RPMI8226 (cell line): Measurements from ENCODE around the gene OR8H2.
"Not testable (repeated sequence)": the region's sequence is repeated elsewhere in the genome, so short reads cannot be mapped to it uniquely, and the experiment has no call there.

ENCODE experiments used
- DNase-seq: peaks from one replicate; pipeline ENCODE4 v3.0.0-alpha.2; 2015

Gene OR8H2, protein sequence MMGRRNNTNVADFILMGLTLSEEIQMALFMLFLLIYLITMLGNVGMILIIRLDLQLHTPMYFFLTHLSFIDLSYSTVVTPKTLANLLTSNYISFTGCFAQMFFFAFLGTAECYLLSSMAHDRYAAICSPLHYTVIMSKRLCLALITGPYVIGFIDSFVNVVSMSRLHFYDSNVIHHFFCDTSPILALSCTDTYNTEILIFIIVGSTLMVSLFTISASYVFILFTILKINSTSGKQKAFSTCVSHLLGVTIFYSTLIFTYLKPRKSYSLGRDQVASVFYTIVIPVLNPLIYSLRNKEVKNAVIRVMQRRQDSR

DNA sequence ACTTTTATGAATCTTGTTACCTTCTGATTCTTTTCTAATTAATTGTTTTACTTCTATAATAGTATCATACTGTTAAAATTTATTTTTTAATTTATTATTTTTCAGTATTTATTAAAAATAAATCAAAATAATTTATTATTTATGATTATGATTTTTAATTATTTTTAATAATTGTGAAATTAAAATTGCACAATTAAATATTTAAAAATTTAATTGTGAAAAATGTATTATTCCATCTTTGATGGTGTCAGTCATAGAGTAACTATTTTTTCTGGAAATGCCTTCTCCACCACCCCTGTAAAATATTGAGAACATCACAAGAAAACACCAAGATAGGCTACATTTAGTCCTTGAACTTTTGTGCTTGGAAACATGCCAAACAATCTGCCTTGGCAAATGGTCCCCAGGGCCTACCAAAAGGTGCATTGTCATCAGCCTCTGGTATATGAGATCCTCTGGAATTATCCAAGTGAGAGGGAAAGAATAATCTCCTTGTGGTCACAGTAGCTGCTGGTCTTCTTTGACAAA lies at the start of gene OR8H2:
TSS of gene OR8H2 (plus strand) at position 478 of the 528 bp plus-strand sequence. CDS start 1,356 bp downstream, outside the sequence.
- no peak for DNase-seq

- not testable (repeated sequence) for DNase-seq
Observed at GRCh38 chr11:56056366-56056765, 47.1 kb upstream of the OR8H2 start.

DNA sequence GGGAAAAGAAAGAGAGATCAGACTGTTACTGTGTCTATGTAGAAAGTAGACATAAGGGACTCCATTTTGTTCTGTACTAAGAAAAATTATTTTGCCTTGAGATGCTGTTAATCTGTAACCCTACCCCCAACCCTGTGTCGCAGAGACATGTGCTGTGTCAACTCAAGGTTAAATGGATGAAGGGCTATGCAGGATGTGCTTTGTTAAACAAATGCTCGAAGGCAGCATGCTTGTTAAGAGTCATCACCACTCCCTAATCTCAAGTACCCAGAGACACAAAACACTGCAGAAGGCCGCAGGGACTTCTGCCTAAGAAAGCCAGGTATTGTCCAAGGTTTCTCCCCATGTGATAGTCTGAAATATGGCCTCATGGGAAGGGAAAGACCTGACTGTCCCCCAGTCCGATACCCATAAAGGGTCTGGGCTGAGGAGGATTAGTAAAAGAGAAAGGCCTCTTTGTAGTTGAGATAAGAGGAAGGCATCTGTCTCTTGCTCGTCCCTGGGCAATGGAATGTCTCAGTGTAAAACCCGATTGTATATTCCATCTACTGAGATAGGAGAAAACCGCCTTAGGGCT lies 45.7 kb upstream of the OR8H2 start:
- not testable (repeated sequence) for DNase-seq

DNA sequence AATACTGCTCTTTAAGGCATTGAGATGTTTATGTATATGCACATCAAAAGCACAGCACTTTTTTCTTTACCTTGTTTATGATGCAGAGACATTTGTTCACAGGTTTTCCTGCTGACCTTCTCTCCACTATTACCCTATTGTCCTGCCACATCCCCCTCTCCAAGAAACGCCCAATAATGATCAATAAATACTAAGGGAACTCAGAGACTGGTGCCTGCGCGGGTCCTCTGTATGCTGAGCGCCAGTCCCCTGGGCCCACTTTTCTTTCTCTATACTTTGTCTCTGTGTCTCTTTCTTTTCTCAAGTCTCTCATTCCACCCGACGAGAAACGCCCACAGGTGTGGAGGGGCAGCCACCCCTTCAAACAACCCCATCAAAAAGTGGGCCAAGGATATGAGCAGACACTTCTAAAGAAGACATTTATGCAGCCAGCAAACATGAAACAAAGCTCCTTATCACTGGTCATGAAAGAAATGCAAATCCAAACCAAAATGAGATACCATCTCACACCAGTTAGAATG lies 45.2 kb upstream of the OR8H2 start:
- DNase-seq, result not testable (repeated sequence)

DNA sequence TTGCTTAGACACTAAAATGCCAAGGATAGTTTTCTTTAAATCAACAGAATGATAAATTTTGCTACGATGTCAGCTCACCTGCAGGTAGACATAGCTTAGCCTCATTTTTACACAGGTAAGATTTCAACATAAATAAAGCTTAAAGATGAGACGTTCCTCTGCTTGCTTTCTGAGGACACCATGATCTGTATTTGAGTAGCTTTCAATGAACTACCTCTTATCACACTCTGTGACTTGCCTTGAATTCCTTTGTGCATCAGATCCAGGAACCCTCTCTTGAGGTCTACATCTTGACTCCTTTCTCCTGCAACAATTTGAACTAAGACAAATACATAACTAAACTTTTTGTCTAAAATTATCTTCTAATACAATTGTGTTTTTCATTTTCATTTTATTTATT lies 36.5 kb upstream of the OR8H2 start:
- DNase-seq, result no peak

DNA sequence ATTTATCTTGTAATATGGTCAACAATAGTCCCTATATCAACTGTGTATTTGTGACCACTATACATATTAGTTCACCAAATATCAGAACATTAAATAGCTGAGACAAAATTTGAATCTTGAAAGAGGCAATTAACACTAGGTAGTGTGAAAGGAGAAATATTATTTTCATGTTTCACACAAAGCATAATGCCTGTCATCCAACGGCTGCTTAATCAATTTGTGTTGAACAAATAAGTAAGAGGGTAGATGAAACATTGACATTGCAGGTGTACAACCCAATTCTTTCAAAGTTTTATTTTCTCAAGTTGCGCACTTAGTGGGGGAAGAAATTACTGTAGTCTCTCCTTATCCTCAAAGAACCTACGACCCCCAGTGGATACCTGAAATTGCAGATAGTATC lies 13.8 kb upstream of the OR8H2 start:
- DNase-seq, result no peak

- no peak for DNase-seq
Observed at GRCh38 chr11:56093008-56093407, 10.5 kb upstream of the OR8H2 start, which contains the start of gene OR8I2. Gene OR8I2, plus strand, starts transcription at chr11:56093308. Its CDS starts 0 bp downstream, at chr11:56093308.

DNA sequence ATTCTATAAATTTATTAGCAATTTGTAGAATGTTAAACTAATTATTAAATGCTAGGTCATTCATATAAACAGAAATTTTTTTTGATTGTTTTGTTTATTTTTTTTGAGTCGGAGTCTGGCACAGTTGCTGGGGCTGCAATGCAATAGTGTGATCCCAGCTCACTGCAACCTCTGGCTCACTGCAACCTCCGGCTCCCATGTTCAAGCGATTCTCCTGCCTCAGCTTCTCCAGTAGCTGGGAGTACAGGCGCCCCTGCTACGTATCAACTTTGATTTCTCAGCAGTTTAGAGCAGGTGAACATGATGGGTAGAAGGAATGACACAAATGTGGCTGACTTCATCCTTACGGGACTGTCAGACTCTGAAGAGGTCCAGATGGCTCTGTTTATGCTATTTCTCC lies 18.6 kb downstream of the OR8H2 start, which contains the start of gene OR8H3:
TSS of gene OR8H3 (plus strand) at position 301 of the 400 bp plus-strand sequence. CDS start at position 301, 0 bp downstream.
- no peak for DNase-seq

DNA sequence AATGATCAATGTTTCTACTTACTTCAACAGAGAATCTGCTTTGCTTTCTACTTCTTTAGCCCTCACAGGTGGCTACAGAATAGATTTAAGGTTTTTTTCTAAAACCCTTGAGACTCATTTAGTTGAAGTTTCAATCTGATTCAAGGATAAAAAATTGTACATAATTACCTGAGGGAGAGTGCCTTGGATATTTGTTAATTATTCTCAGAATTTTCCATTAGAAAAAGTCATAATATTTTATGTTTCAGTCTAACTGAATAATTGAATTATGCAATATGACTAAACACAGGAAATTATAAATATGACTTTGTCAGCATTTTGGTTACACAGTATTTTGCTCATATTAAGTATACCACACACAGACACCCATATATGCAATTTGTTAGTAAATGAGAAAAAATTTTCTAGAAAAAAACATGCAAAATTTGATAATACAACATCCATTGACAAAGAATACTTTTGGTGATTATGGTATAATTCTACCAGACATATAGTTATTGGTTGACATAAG lies 36.7 kb downstream of the OR8H2 start, which contains the start of gene OR8J3:
TSS of gene OR8J3 (minus strand) at position 51 of the 511 bp plus-strand sequence. CDS start 2,483 bp downstream, outside the sequence.
- no peak for DNase-seq

- DNase-seq, result not testable (repeated sequence)
Observed at GRCh38 chr11:56143681-56144080, 40.2 kb downstream of the OR8H2 start.

DNA sequence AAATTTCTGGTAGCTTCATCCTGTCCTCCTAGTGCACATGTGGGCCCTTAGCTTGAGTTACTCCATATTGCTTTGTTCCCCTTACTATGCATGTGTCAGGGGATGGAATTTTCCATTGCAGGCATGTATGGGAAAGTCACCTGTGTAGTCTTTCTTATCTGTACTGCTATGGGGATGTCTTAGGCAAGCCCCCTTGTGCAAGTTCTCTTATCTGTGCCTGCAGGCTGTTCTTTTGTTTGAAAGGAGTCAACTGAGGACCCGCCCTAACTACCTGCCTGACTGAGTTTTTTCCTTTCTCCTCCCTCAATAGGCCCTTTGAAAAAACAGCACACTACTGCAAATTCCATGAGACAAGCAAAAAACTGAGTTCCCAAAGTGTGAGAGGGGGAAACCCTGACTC lies 47.9 kb downstream of the OR8H2 start:
- no peak for DNase-seq

- DNase-seq, result no peak
Observed at GRCh38 chr11:56152333-56152732, 48.8 kb downstream of the OR8H2 start.
